Keratinocyte (primary cell): ENCODE data around the gene FOXO1. TPM values are rescaled to one million over a fixed set of nuclear protein-coding genes. Genes with fewer than 3 reads are reported as not detected.

Experiments used
- DNase-seq: peaks from one replicate; pipeline ENCODE4 v3.0.0-alpha.2; 2011; ENCODE audit warnings: low read depth, missing footprints, low spot score
- FAIRE-seq: peaks from 2 replicates; lab custom pipeline; 2011; peaks lifted over from hg19 to GRCh38; lab: Jason Lieb, UNC
- H2AFZ ChIP-seq: 2 replicates; pipeline ENCODE4 v1.6.0; 2012; ENCODE audit warnings: low read length, control low read depth, inconsistent platforms; ENCODE audit not compliant: control insufficient read depth
- H3K27ac ChIP-seq: 2 replicates; pipeline ENCODE4 v1.5.1; 2011; ENCODE audit warnings: low read length; ENCODE audit not compliant: control insufficient read depth, insufficient read depth
- H3K27me3 ChIP-seq: 3 replicates; pipeline ENCODE4 v1.6.0; 2011; ENCODE audit warnings: low read length; ENCODE audit not compliant: control insufficient read depth, insufficient read depth; ENCODE audit errors: extremely low read depth
- H3K36me3 ChIP-seq, 2 experiments: 2 replicates in 1 of 2; 3 replicates in 1 of 2; pipeline ENCODE4 v1.5.1; 2011; ENCODE audit warnings: low read length in 2 of 2, mild to moderate bottlenecking in 1 of 2; ENCODE audit not compliant: control insufficient read depth in 2 of 2, insufficient read depth in 2 of 2; ENCODE audit errors: extremely low read depth in 1 of 2
- H3K4me1 ChIP-seq: 3 replicates; pipeline ENCODE4 v1.5.1; 2011; ENCODE audit warnings: low read length; ENCODE audit not compliant: control insufficient read depth, insufficient read depth; ENCODE audit errors: extremely low read depth
- H3K4me2 ChIP-seq: 3 replicates; pipeline ENCODE4 v1.6.0; 2011; ENCODE audit warnings: low read depth, low read length; ENCODE audit not compliant: control insufficient read depth, insufficient read depth; ENCODE audit errors: extremely low read depth
- H3K4me3 ChIP-seq, 3 experiments: fragments of 200-600 bp in 1 of 3; sonication (generic) in 1 of 3; 2 replicates in 2 of 3; 3 replicates in 1 of 3; pipeline ENCODE4 v1.5.1; 2011 to 2016; ENCODE audit warnings: low read length in 3 of 3, mild to moderate bottlenecking in 3 of 3, control low read depth in 2 of 3, inconsistent platforms in 1 of 3, low read depth in 1 of 3, mixed read lengths in 1 of 3, mixed run types in 1 of 3, moderate library complexity in 1 of 3; ENCODE audit not compliant: control insufficient read depth in 2 of 3, insufficient read depth in 2 of 3; ENCODE audit errors: extremely low read depth in 1 of 3
- H3K79me2 ChIP-seq: 2 replicates; pipeline ENCODE4 v1.6.0; 2012; ENCODE audit warnings: low read length; ENCODE audit not compliant: control insufficient read depth, insufficient read depth
- H3K9ac ChIP-seq: 3 replicates; pipeline ENCODE4 v1.6.0; 2011; ENCODE audit warnings: low read length; ENCODE audit not compliant: control insufficient read depth, insufficient read depth; ENCODE audit errors: extremely low read depth
- H3K9me1 ChIP-seq: 3 replicates; pipeline ENCODE4 v1.6.0; 2011; ENCODE audit warnings: low read length; ENCODE audit not compliant: control insufficient read depth, insufficient read depth; ENCODE audit errors: extremely low read depth
- H3K9me3 ChIP-seq: 2 replicates; pipeline ENCODE4 v1.5.1; 2012; ENCODE audit warnings: low read depth, low read length; ENCODE audit not compliant: control insufficient read depth
- H4K20me1 ChIP-seq: 3 replicates; pipeline ENCODE4 v1.6.0; 2011; ENCODE audit warnings: low read length; ENCODE audit not compliant: control insufficient read depth, insufficient read depth; ENCODE audit errors: extremely low read depth
- CTCF ChIP-seq, 3 experiments: IDR thresholded peaks in 1 of 3; conservative IDR thresholded peaks in 1 of 3; optimal IDR thresholded peaks in 1 of 3; 2 replicates in 2 of 3; 3 replicates in 1 of 3; pipeline versions ENCODE3 to v1.5.1; 2011; ENCODE audit warnings: low read length in 3 of 3, mild to moderate bottlenecking in 3 of 3, moderate library complexity in 2 of 3, control low read depth in 1 of 3, inconsistent platforms in 1 of 3; ENCODE audit not compliant: insufficient read depth in 2 of 3; ENCODE audit errors: extremely low read depth in 1 of 3
- EZH2 ChIP-seq: IDR thresholded peaks from one replicate; pipeline ENCODE4 v1.6.1; 2012; ENCODE audit warnings: inconsistent platforms, mild to moderate bottlenecking, low read length, moderate library complexity
- dilution Hi-C: fragments of 300-500 bp; cut with MboI; formaldehyde crosslinking; loops from one replicate; pipeline ENCODE4 v1.7.0; 2020; ENCODE audit warnings: low sequenced_read_pairs; ENCODE audit not compliant: extremely low pct_ligation_motif_present
- polyA plus RNA-seq, 5 experiments: library from polyadenylated mRNA; depleted of rRNA in 3 of 5; stranded (reverse) in 3 of 5; stranded (forward) in 1 of 5; unstranded in 1 of 5; fragments of >200 nt; gene quantifications; 1 replicate in 1 of 5; 2 replicates in 3 of 5; 3 replicates in 1 of 5; pipeline versions ENCODE4 v1.2.1 to v1.2.3, GENCODE V29; 2011 to 2012; ENCODE audit warnings: missing spikeins in 2 of 5, low read depth in 1 of 5, low replicate concordance in 1 of 5

Gene FOXO1
- polyA plus RNA-seq, 1 donor (not counting 4 experiments of a cell fraction or from before 2014, with no cell fraction given) = 8.3 TPM

GRCh38 chr13:40626977-40627376, 39.5 kb downstream of the FOXO1 start:
- H3K9ac ChIP-seq = no peak overlapping the region
- DNase-seq (no peak), FAIRE-seq (no peak)
- dilution Hi-C loops = no loop called here
- no peaks in the 10 kb centered on the region for H3K27me3 ChIP-seq
- peaks cover 10% of the 10 kb centered on the region for H3K4me1 ChIP-seq
- no peak overlapping the region for H3K4me3 ChIP-seq
- H3K4me2 ChIP-seq = no peak overlapping the region
- no peaks in the 10 kb centered on the region for H3K9me1 ChIP-seq
- no peaks in the 10 kb centered on the region for H3K36me3 ChIP-seq
- H3K9me3 ChIP-seq = no peaks in the 10 kb centered on the region
- H2AFZ ChIP-seq = no peak overlapping the region
- H3K79me2 ChIP-seq = peaks cover 12% of the 10 kb centered on the region
- H4K20me1 ChIP-seq = no peaks in the 10 kb centered on the region
- TF ChIP-seq EZH2 = no peak
- no peak for TF ChIP-seq CTCF (optimal IDR thresholded peaks at IDR 0.05 in 1 of 3, IDR thresholded peaks at IDR 0.05 in 1 of 3, conservative IDR thresholded peaks at IDR 0.05 in 1 of 3; ENCODE audit: extremely low read depth in 1 of 3, insufficient read depth in 2 of 3, low read length in 3 of 3)
- H3K27ac ChIP-seq = no peak overlapping the region

- Histone ChIP-seq H3K79me2 (peaks cover 12% of the 10 kb centered on the region), H3K9me3 (no peaks in the 10 kb centered on the region)
Measured at GRCh38 chr13:40626561-40626960, 39.9 kb downstream of the FOXO1 start.

More at GRCh38 chr13:40626561-40626960, 39.9 kb downstream of the FOXO1 start:
- DNase-seq (no peak), FAIRE-seq (no peak)
- H3K27ac ChIP-seq = no peak overlapping the region
- no peak for TF ChIP-seq CTCF (optimal IDR thresholded peaks at IDR 0.05 in 1 of 3, IDR thresholded peaks at IDR 0.05 in 1 of 3, conservative IDR thresholded peaks at IDR 0.05 in 1 of 3; ENCODE audit: extremely low read depth in 1 of 3, insufficient read depth in 2 of 3, low read length in 3 of 3)
- H3K9ac ChIP-seq = no peak overlapping the region
- peaks cover 10% of the 10 kb centered on the region for H3K4me1 ChIP-seq
- no peaks in the 10 kb centered on the region for H3K27me3 ChIP-seq
- H3K4me2 ChIP-seq = no peak overlapping the region
- no peaks in the 10 kb centered on the region for H4K20me1 ChIP-seq
- no peaks in the 10 kb centered on the region for H3K9me1 ChIP-seq
- dilution Hi-C loops = no loop called here
- no peaks in the 10 kb centered on the region for H3K36me3 ChIP-seq
- no peak overlapping the region for H2AFZ ChIP-seq
- no peak overlapping the region for H3K4me3 ChIP-seq
